KMS-11 (cell line): ENCODE measurements around the gene BSG.

ENCODE experiments used
- H2AFZ ChIP-seq: fragments of 200-600 bp; sonication (generic); 2 replicates; pipeline ENCODE4 v1.6.1; 2016; ENCODE audit warnings: antibody characterized with exemption, mixed run types, low read depth
- H3K27ac ChIP-seq: fragments of 200-600 bp; sonication (generic); 2 replicates; pipeline ENCODE4 v1.6.1; 2016; ENCODE audit warnings: mild to moderate bottlenecking, mixed run types
- H3K27me3 ChIP-seq: fragments of 200-600 bp; sonication (generic); 2 replicates; pipeline ENCODE4 v1.6.1; 2017; ENCODE audit warnings: mild to moderate bottlenecking, low read depth, mixed run types, moderate library complexity; ENCODE audit not compliant: insufficient read depth
- H3K36me3 ChIP-seq: fragments of 200-600 bp; sonication (generic); 2 replicates; pipeline ENCODE4 v1.6.1; 2017; ENCODE audit warnings: mild to moderate bottlenecking, mixed run types; ENCODE audit not compliant: insufficient read depth
- H3K4me1 ChIP-seq: fragments of 200-600 bp; sonication (generic); 2 replicates; pipeline ENCODE4 v1.6.1; 2016; ENCODE audit warnings: mild to moderate bottlenecking, low read depth, mixed run types; ENCODE audit not compliant: poor library complexity, severe bottlenecking
- H3K4me2 ChIP-seq: fragments of 200-600 bp; sonication (generic); 2 replicates; pipeline ENCODE4 v1.7.0; 2016; ENCODE audit warnings: mild to moderate bottlenecking, mixed run types
- H3K4me3 ChIP-seq: fragments of 200-600 bp; sonication (generic); IDR thresholded peaks from 2 replicates; pipeline ENCODE4 v1.6.1; 2017; ENCODE audit warnings: low read depth, low read length, mixed read lengths; ENCODE audit not compliant: insufficient read depth
- H3K79me2 ChIP-seq: fragments of 200-600 bp; sonication (generic); 2 replicates; pipeline ENCODE4 v1.6.1; 2016; ENCODE audit warnings: low read depth, mixed run types; ENCODE audit not compliant: insufficient read depth
- H3K9ac ChIP-seq: fragments of 200-600 bp; sonication (generic); 2 replicates; pipeline ENCODE4 v1.6.1; 2016; ENCODE audit warnings: mild to moderate bottlenecking, mixed run types
- H4K20me1 ChIP-seq: fragments of 200-600 bp; sonication (generic); 2 replicates; pipeline ENCODE4 v1.6.1; 2016; ENCODE audit warnings: mild to moderate bottlenecking, mixed run types; ENCODE audit not compliant: insufficient read depth
- CTCF ChIP-seq: fragments of 200-600 bp; sonication (generic); conservative IDR thresholded peaks from 2 replicates; pipeline ENCODE4 v1.6.1; 2017; ENCODE audit warnings: low read depth, mild to moderate bottlenecking, antibody characterized with exemption, low read length, moderate library complexity, mixed read lengths

Gene BSG

GRCh38 chr19:588741-589692 lies 16.6 kb downstream of the BSG start:
- Histone ChIP-seq H3K9ac (no peak overlapping the region), H2AFZ (no peak overlapping the region), H3K4me1 (peaks cover 10% of the 10 kb centered on the region), H4K20me1 (no peaks in the 10 kb centered on the region), H3K36me3 (no peaks in the 10 kb centered on the region), H3K4me3 (no peak overlapping the region), H3K27ac (no peak overlapping the region), H3K79me2 (no peaks in the 10 kb centered on the region), H3K4me2 (peak overlapping the region; percentile 42; the same call in 1 of the 2 replicates), H3K27me3 (peaks cover 49% of the 10 kb centered on the region)
- no peak for TF ChIP-seq CTCF

GRCh38 chr19:589693-590395 lies 17.4 kb downstream of the BSG start, which contains the start of gene HCN2:
TSS of gene HCN2 (plus strand) at chr19:589881. CDS start at chr19:589946, 65 bp downstream.
- Histone ChIP-seq H3K27me3 (peaks cover 56% of the 10 kb centered on the region), H3K27ac (no peak within 1 kb of the TSS), H4K20me1 (no peaks in the 10 kb centered on the region), H3K9ac (no peak within 1 kb of the TSS), H3K36me3 (no peaks in the 10 kb centered on the region), H2AFZ (no peak within 1 kb of the TSS), H3K79me2 (no peaks in the 10 kb centered on the region), H3K4me1 (peaks cover 10% of the 10 kb centered on the region), H3K4me3 (no peak within 1 kb of the TSS), H3K4me2 (no peak within 1 kb of the TSS)
- TF ChIP-seq CTCF = no peak

- H3K9ac ChIP-seq = no peak overlapping the region
- peaks cover 61% of the 10 kb centered on the region for H3K27me3 ChIP-seq
- no peaks in the 10 kb centered on the region for H3K79me2 ChIP-seq
- no peak for TF ChIP-seq CTCF
- no peaks in the 10 kb centered on the region for H3K36me3 ChIP-seq
- H3K4me3 ChIP-seq = no peak overlapping the region
- no peak overlapping the region for H2AFZ ChIP-seq
- peaks cover 10% of the 10 kb centered on the region for H3K4me1 ChIP-seq
- no peak overlapping the region for H3K27ac ChIP-seq
- H3K4me2 ChIP-seq = no peak overlapping the region
- H4K20me1 ChIP-seq = no peaks in the 10 kb centered on the region
These were observed 18.0 kb downstream of the BSG start for GRCh38 chr19:590396-590745.

- Histone ChIP-seq H4K20me1 (no peaks in the 10 kb centered on the region), H3K27me3 (peaks cover 65% of the 10 kb centered on the region), H3K4me3 (no peak overlapping the region), H3K27ac (no peak overlapping the region), H3K9ac (no peak overlapping the region), H3K36me3 (no peaks in the 10 kb centered on the region), H3K79me2 (no peaks in the 10 kb centered on the region), H3K4me2 (no peak overlapping the region), H3K4me1 (peaks cover 10% of the 10 kb centered on the region), H2AFZ (no peak overlapping the region)
- no peak for TF ChIP-seq CTCF
These were observed 18.3 kb downstream of the BSG start for GRCh38 chr19:590750-591098.
